ENCODE data around the gene BTNL8.

DNA sequence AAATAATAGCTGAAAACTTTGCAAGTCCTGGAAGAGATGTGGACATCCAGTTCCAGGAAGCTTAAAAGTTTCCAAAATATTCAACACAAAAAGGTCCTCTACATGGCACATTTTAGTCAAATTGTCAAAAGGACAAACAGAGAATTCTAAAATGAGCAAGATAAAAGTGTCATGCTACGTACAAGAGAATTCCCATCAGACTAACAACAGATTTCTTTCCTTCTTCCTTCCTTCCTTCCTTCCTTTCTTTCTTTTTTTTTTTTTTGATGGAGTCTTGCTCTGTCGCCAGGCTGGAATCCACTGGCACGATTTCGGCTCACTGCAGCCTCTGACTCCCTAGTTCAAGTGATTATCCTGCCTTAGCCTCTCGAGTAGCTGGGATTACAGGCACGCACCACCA is 39.3 kb downstream of the BTNL8 start:
- TF ChIP-seq, protein P1, sequence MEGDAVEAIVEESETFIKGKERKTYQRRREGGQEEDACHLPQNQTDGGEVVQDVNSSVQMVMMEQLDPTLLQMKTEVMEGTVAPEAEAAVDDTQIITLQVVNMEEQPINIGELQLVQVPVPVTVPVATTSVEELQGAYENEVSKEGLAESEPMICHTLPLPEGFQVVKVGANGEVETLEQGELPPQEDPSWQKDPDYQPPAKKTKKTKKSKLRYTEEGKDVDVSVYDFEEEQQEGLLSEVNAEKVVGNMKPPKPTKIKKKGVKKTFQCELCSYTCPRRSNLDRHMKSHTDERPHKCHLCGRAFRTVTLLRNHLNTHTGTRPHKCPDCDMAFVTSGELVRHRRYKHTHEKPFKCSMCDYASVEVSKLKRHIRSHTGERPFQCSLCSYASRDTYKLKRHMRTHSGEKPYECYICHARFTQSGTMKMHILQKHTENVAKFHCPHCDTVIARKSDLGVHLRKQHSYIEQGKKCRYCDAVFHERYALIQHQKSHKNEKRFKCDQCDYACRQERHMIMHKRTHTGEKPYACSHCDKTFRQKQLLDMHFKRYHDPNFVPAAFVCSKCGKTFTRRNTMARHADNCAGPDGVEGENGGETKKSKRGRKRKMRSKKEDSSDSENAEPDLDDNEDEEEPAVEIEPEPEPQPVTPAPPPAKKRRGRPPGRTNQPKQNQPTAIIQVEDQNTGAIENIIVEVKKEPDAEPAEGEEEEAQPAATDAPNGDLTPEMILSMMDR (IDR thresholded peaks at IDR 0.05; ENCODE audit: borderline replicate concordance, extremely low read depth, low read length, poor library complexity, severe bottlenecking), result no peak
- TF ChIP-seq EZH2 (IDR thresholded peaks at IDR 0.05; ENCODE audit: borderline replicate concordance, low read depth, low read length, severe bottlenecking), result no peak

Measured in DND-41 (cell line).